Duodenal mucosa (tissue), 2 donors: ENCODE data around the gene RAPGEFL1.
"Not testable (repeated sequence)": the region's sequence is repeated elsewhere in the genome, so short reads cannot be mapped to it uniquely, and the experiment has no call there.

ENCODE experiments used
- H3K27ac ChIP-seq: one replicate; pipeline ENCODE4 v1.7.0; 2013; ENCODE audit warnings: low read depth, low read length
- H3K27me3 ChIP-seq, 2 donors: one replicate each; pipeline ENCODE4 v1.7.0; 2013; ENCODE audit warnings: low read length in 2 of 2, control low read depth in 1 of 2; ENCODE audit not compliant: insufficient read depth in 2 of 2, control insufficient read depth in 1 of 2
- H3K36me3 ChIP-seq, 2 donors: one replicate each; pipeline ENCODE4 v1.7.0; 2013; ENCODE audit warnings: low read length in 2 of 2, control low read depth in 1 of 2; ENCODE audit not compliant: insufficient read depth in 2 of 2, control insufficient read depth in 1 of 2
- H3K4me1 ChIP-seq, 2 donors: one replicate each; pipeline ENCODE4 v1.7.0; 2013; ENCODE audit warnings: low read length in 2 of 2, control low read depth in 1 of 2; ENCODE audit not compliant: insufficient read depth in 2 of 2, control insufficient read depth in 1 of 2
- H3K4me3 ChIP-seq, 2 donors: one replicate each; pipeline ENCODE4 v1.7.0; 2013; ENCODE audit warnings: low read length in 2 of 2, low read depth in 1 of 2
- H3K9ac ChIP-seq, 2 donors: one replicate each; pipeline ENCODE4 v1.7.0; 2013; ENCODE audit warnings: low read length in 2 of 2, low read depth in 1 of 2
- H3K9me3 ChIP-seq, 2 donors: one replicate each; pipeline ENCODE4 v1.7.0; 2013; ENCODE audit warnings: low read length in 2 of 2, control low read depth in 1 of 2; ENCODE audit not compliant: control insufficient read depth in 1 of 2

The RAPGEFL1 gene

GRCh38 chr17:40224718-40225550, 47.7 kb downstream of the RAPGEFL1 start:
- Histone ChIP-seq H3K4me3 (no peak overlapping the region), H3K27me3 (no peaks in the 10 kb centered on the region), H3K27ac (no peak overlapping the region), H3K36me3 (peaks cover 3 to 4% of the 10 kb centered on the region in 2 donors), H3K4me1 (peaks cover 4 to 5% of the 10 kb centered on the region in 2 donors), H3K9ac (no peak overlapping the region), H3K9me3 (no peaks in the 10 kb centered on the region)

GRCh38 chr17:40229146-40229545, 51.9 kb downstream of the RAPGEFL1 start:
- H3K27me3 ChIP-seq, H3K27ac ChIP-seq, H3K4me1 ChIP-seq, H3K9me3 ChIP-seq, H3K4me3 ChIP-seq, H3K9ac ChIP-seq: not testable (repeated sequence)
- peaks cover 9 to 12% of the 10 kb centered on the region in 2 donors for H3K36me3 ChIP-seq

GRCh38 chr17:40230670-40231069, 53.4 kb downstream of the RAPGEFL1 start:
- Histone ChIP-seq H3K9me3 (no peaks in the 10 kb centered on the region), H3K27ac (no peak overlapping the region), H3K4me3 (no peak overlapping the region), H3K9ac (no peak overlapping the region), H3K4me1 (peaks cover 0 to 3% of the 10 kb centered on the region in 2 donors), H3K36me3 (peaks cover 9 to 17% of the 10 kb centered on the region in 2 donors), H3K27me3 (no peaks in the 10 kb centered on the region)

GRCh38 chr17:40231928-40232327, 54.7 kb downstream of the RAPGEFL1 start:
- H3K9ac ChIP-seq, H3K27ac ChIP-seq, H3K9me3 ChIP-seq, H3K4me1 ChIP-seq, H3K27me3 ChIP-seq, H3K4me3 ChIP-seq: not testable (repeated sequence)
- peaks cover 9 to 17% of the 10 kb centered on the region in 2 donors for H3K36me3 ChIP-seq

GRCh38 chr17:40241252-40241834, 64.1 kb downstream of the RAPGEFL1 start:
- no peak overlapping the region for H3K27ac ChIP-seq
- no peaks in the 10 kb centered on the region for H3K36me3 ChIP-seq
- H3K27me3 ChIP-seq, result no peaks in the 10 kb centered on the region
- H3K9ac ChIP-seq, result no peak overlapping the region
- H3K4me1 ChIP-seq, result no peaks in the 10 kb centered on the region
- no peak overlapping the region for H3K4me3 ChIP-seq
- H3K9me3 ChIP-seq, result no peaks in the 10 kb centered on the region

- Histone ChIP-seq H3K27me3 (no peaks in the 10 kb centered on the region), H3K4me1 (no peaks in the 10 kb centered on the region), H3K4me3 (no peak overlapping the region), H3K9ac (no peak overlapping the region), H3K36me3 (no peaks in the 10 kb centered on the region), H3K9me3 (no peaks in the 10 kb centered on the region), H3K27ac (no peak overlapping the region)
These were observed 65.5 kb downstream of the RAPGEFL1 start for GRCh38 chr17:40242774-40243173.

GRCh38 chr17:40243761-40244160, 66.5 kb downstream of the RAPGEFL1 start:
- Histone ChIP-seq H3K36me3 (no peaks in the 10 kb centered on the region), H3K4me1 (no peaks in the 10 kb centered on the region)

GRCh38 chr17:40244255-40244654, 67.0 kb downstream of the RAPGEFL1 start:
- Histone ChIP-seq H3K27me3 (no peaks in the 10 kb centered on the region), H3K9ac (no peak overlapping the region), H3K36me3 (no peaks in the 10 kb centered on the region), H3K27ac (no peak overlapping the region), H3K4me3 (no peak overlapping the region), H3K4me1 (no peaks in the 10 kb centered on the region), H3K9me3 (no peaks in the 10 kb centered on the region)

More at GRCh38 chr17:40243761-40244160, 66.5 kb downstream of the RAPGEFL1 start:
- H3K27ac ChIP-seq, result no peak overlapping the region
- no peaks in the 10 kb centered on the region for H3K9me3 ChIP-seq
- H3K27me3 ChIP-seq, result no peaks in the 10 kb centered on the region
- no peak overlapping the region for H3K9ac ChIP-seq
- H3K4me3 ChIP-seq, result no peak overlapping the region
